NCI-H1092 (cell line): ENCODE data around the gene CYTIP.

Experiments
- DNase-seq: peaks from one replicate; lab custom pipeline; 2025; lab: John Stamatoyannopoulos, UW

CYTIP gene

GRCh38 chr2:157443795-157444640 is at the start of gene CYTIP:
TSS of gene CYTIP (minus strand) at chr2:157444089. CDS start at chr2:157444020, 69 bp downstream.
- no peak for DNase-seq

DNA sequence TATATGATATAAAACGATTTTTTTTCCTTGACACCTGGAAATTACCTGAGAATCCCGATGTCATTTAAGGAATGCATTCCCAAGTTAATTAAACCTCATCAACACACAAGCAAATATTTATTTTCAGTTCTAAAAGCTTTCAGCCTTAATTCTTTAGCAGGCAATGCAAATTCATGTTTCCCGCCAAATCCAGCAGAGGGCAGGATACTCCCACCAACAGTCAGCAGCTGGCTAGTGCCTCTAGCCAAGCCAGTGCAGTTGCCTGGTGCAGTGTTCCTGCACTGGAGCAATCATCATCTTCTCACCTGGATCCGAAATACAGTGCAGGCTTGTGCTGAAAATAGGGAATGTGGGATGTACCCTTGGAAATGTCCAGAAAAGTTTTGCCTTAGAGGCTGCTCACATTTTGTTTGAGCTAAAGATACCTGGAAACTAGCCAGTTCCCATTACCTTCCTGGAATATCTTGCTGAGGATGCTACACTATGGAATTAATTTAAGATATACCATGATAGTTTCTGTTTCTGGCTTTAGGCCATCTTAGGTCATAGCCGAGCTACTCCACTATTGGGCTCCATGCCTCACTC is 48.4 kb upstream of the CYTIP start:
- DNase-seq, result peak; percentile 1

DNA sequence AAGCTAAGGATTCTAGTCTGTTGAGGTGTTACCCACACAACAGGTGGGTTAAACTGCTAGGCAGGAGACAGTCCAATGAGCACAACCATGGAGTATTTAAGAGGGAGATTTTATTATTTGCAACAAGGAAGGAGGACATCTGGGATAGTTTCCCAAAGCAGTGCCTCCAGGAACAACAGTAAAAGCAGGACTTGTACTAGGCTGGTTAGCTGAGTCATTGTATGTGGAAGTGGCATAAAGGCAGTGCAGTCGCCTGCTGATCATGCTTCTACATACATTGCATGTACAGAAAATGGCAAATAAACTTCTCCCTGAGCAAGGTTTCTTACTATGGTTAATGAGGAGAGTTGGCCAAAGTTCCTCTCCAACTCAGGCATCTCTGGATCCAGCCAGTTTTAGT is 46.1 kb upstream of the CYTIP start:
- no peak for DNase-seq

DNA sequence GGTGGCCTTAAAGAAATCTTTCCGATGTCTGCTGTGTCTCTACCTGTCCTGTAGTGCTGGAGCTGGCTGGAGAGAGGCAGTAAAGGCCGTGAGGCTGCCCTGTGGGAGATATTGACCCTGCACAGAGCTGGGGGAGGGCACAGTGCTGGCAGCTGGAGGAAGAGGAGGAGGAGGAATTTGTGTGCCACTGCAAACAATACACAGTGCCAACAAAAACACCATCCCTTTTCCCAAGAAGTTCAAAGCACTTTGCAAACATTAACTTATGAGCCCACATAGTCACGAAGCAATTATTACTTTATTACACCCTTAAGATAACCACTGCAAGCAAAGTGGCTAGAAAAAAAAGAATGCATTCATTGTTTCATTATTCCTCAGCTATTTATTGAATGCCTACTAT is 45.0 kb upstream of the CYTIP start:
- no peak for DNase-seq

GRCh38 chr2:157487747-157488146 is 43.9 kb upstream of the CYTIP start:
- no peak for DNase-seq

- DNase-seq, result no peak
Observed at GRCh38 chr2:157487271-157487610, 43.4 kb upstream of the CYTIP start.

GRCh38 chr2:157486596-157487270 is 42.8 kb upstream of the CYTIP start:
- no peak for DNase-seq

GRCh38 chr2:157480182-157480961 is 36.5 kb upstream of the CYTIP start:
- DNase-seq, result no peak

GRCh38 chr2:157479081-157480027 is 35.5 kb upstream of the CYTIP start:
- no peak for DNase-seq

DNA sequence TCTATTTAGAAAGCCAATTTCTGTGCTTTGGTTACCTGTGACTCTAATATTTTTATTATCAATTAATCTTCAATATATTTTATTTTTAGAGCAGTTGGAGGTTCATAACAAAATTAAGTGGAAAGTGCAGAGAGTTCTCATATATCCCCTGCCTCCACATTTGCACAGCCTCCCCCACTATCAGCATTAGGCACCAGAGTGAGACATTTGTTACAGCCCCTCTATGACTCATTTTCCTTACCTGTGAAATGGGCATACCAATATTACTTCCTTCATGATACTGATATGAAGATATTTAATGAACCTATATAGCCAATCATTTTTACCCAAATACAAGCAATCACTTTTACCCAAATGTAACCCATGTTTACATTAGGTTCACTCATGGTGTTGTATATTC is 34.0 kb upstream of the CYTIP start:
- no peak for DNase-seq

DNA sequence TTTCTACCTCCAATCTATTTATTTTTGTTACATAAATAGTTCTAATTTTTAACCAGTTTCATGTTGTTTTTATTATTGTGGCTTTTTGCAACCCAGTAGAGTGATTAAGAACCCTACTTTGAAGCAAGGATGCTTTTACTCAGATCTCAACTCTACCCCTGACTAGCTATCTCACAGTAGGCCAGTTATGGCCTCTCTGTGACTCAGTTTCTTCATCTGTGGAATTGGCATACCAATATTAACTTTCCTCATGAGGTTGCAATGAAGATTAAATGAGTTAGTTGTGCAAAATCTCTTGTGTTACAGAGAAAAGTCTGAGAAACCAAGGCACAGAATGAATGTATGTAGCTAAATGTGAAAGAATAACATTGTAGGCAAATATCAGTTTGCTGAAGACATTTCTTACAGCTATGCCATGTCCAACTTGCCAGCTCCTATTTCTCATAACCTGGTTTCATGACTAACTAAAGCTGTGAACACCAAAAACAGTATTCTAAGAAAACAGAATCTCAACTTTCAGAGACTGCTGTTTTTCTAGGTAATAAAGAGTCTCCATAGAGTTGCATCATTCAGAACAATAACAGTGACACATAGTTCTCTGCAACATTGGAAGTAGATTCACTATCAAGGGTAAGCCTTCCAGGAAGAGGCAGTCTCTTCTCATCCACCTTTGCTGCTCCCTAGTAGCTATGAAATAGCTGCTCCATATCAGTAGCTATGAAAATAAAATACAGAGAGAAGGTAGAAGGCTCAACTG is 33.2 kb upstream of the CYTIP start:
- no peak for DNase-seq

DNA sequence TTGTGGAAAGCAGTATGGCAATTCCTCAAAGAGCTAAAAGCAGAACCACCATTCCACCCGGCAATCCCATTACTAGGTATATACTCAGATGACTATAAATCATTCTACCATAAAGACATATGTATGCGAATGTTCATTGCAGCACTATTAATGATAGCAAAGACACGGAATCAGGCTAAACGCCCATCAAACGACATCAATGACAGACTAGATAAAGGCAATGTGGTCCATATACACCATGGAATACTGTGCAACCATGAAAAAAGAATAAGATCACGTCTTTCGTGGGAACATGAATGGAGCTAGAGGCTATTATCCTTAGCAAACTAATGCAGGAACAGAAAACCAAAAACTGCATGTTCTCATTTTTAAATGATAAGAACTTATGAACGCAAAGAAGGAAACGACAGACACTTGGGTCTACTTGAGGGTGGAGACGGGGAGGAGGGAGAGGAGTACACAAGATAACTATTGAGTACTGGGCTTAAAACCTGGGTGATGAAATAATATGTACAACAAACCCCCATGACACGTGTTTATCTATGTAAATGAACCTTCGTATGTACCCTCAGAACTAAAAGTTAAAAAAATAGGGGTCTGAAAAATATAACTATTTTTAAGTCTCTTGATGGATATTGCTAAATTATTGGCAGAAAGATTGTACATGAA is 32.0 kb upstream of the CYTIP start:
- no peak for DNase-seq

DNA sequence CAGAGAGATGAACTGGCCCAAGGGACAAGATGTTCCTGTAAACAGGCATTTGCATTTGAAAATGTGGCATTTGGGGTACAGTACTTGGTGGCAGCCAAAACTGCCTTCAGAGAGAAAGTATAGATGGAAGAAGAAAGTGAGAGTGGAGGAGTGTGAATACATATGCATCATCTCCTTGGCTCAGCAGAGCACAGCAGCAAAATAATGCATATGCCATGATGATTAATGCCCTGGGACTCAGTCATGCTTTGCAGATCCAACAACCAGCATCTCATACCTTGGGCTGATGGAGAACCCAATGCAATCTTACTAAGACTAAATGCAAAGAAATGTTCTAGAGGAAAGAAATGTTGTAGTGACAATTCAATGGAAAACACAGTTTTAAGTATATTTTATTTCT is 29.7 kb upstream of the CYTIP start:
- DNase-seq, result no peak

GRCh38 chr2:157471078-157471477 is 27.2 kb upstream of the CYTIP start:
- DNase-seq, result no peak

DNA sequence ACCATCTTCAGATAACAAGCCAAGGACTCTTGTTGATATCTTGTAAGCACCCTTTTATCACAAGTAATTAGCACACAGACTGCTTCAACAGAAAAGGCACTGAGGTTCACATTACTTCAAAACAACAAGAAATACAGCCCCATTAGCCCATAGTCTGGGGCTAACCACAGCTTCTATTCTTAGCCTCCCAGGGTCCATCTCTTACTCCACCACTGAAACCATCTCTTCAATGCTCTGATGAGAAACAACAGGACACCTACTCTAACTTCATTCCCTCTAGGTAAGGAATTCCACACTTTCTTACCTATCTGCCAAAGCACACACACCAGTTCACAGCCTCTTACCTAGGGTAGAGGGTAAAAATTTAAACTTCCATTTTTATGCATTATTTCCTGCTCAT is 26.4 kb upstream of the CYTIP start:
- no peak for DNase-seq

GRCh38 chr2:157469726-157470125 is 25.8 kb upstream of the CYTIP start:
- no peak for DNase-seq

DNA sequence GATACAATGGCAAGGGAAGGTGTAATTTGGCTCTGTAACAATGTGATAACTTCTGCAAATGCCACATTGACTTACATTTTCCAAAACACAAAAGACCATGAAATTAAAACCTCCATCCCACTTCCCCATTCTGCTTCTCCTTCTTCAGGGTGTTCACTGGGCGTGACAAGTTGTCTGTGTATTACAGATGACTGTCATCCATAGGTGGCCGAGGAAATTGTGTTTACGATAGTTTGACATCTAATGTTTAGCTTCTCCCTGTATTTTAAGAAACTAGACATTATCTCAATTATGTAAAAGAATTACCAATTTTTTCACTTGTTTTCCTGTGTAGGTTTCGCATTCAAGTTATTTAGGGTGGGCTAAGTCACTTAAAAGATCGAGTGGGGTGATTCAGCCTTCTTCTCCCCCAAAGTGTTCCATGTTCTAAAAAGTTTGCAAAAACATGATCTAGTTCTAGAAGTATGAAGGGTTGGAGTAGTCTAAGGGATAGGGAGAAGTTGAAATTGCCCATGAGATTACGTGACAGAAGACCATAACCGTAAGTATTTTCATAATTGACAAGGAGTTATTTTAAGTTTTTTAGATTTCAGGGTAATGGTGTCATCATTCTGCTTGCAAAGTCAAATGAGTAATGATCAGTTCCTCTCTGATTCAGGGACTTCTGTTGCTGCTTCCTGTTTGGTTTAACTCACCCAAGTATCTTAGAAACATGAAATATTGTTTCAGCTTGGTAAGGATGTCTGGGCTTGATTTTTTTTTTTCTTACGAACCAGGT is 25.2 kb upstream of the CYTIP start:
- DNase-seq, result no peak

- DNase-seq, result no peak
Observed at GRCh38 chr2:157466764-157467163, 22.9 kb upstream of the CYTIP start.

GRCh38 chr2:157465554-157465953 is 21.7 kb upstream of the CYTIP start:
- no peak for DNase-seq
